Left lung (tissue), 10 donors: Measurements from ENCODE around the gene PTPRM. TPM values are rescaled to one million over a fixed set of nuclear protein-coding genes. Genes with fewer than 3 reads are reported as not detected.
A peak's percentile ranks its signal among the peaks of the same experiment; 100 is the strongest.

Experiments used
- ATAC-seq: fragments of 200-7000 bp; cut with Tn5 transposase; one replicate; pipeline ENCODE4 v1.9.1; 2020; ENCODE audit warnings: moderate library complexity
- DNase-seq, 4 donors: peaks; one replicate each; pipeline ENCODE4 v3.0.0-alpha.2; 2013 to 2020
- H3K27ac ChIP-seq, 2 donors: fragments of 200-600 bp; sonication (generic) in 1 of 2; one replicate each; pipeline versions ENCODE4 v1.5.0 to v1.8.0; 2020 to 2021
- H3K27me3 ChIP-seq, 2 donors: fragments of 200-600 bp; sonication (generic) in 1 of 2; one replicate each; pipeline versions ENCODE4 v1.5.0 to v1.8.0; 2020 to 2021
- H3K36me3 ChIP-seq, 2 donors: fragments of 200-600 bp; sonication (generic) in 1 of 2; one replicate each; pipeline versions ENCODE4 v1.5.0 to v1.8.0; 2020 to 2021
- H3K4me1 ChIP-seq, 2 donors: fragments of 200-600 bp; one replicate each; pipeline ENCODE4 v1.8.0; 2021
- H3K4me3 ChIP-seq, 2 donors: fragments of 200-600 bp; sonication (generic) in 1 of 2; one replicate each; pipeline versions ENCODE4 v1.5.0 to v1.8.0; 2020 to 2021; ENCODE audit warnings: mild to moderate bottlenecking in 1 of 2
- H3K9me3 ChIP-seq, 2 donors: fragments of 200-600 bp; sonication (generic) in 1 of 2; one replicate each; pipeline versions ENCODE4 v1.5.0 to v1.8.0; 2020 to 2021
- CTCF ChIP-seq, 2 donors: fragments of 200-600 bp; sonication (generic) in 1 of 2; IDR thresholded peaks; one replicate each; pipeline versions ENCODE4 v1.5.0 to v1.8.0; 2021; ENCODE audit warnings: antibody characterized with exemption in 2 of 2
- intact Hi-C, 2 donors: fragments of 100-400 bp; cut with DNase I; formaldehyde crosslinking; loops; one replicate each; pipeline versions ENCODE4 v1.11.2 to v1.14.2; 2022
- polyA plus RNA-seq, 6 donors: library from polyadenylated mRNA; unstranded; fragments of 120-200 nt; gene quantifications; one replicate each; pipeline ENCODE4 v1.2.1, GENCODE V29; 2013; ENCODE audit not compliant: insufficient read length in 6 of 6
- total RNA-seq, 2 donors: library from RNA; stranded (reverse); fragmentation: NEBNext Ultra II Directional; extraction: Animal tissue kit (Norgen Biotek cat#: 25700); gene quantifications; one replicate each; pipeline ENCODE4 v1.2.1, GENCODE V29; 2021
- donor health status: DM: no; HTN: yes; CAD: no.
- donor health status: DM: no; HTN: no; CAD: no.

The PTPRM gene
- total and polyA plus RNA-seq, 8 donors = 76.4 to 99.6 (median 90.1) TPM

GRCh38 chr18:8319798-8320489, 752.8 kb downstream of the PTPRM start:
- Histone ChIP-seq H3K4me3 (no peak overlapping the region), H3K27ac (no peak overlapping the region), H3K36me3 (peaks cover 0 to 4% of the 10 kb centered on the region in 2 donors), H3K4me1 (no peaks in the 10 kb centered on the region), H3K9me3 (no peaks in the 10 kb centered on the region), H3K27me3 (no peaks in the 10 kb centered on the region)
- ATAC-seq = no peak
- no peak for TF ChIP-seq CTCF (IDR thresholded peaks at IDR 0.05)
- no peak for DNase-seq
- intact Hi-C loops = no loop called here

- intact Hi-C loops = no loop called here
- Histone ChIP-seq H3K4me1 (no peaks in the 10 kb centered on the region), H3K4me3 (no peak overlapping the region), H3K27ac (no peak overlapping the region), H3K36me3 (peaks cover 0 to 4% of the 10 kb centered on the region in 2 donors), H3K27me3 (no peaks in the 10 kb centered on the region), H3K9me3 (no peaks in the 10 kb centered on the region)
- no peak for TF ChIP-seq CTCF (IDR thresholded peaks at IDR 0.05)
- no peak for ATAC-seq
- no peak for DNase-seq
Observed at GRCh38 chr18:8322486-8322885, 755.4 kb downstream of the PTPRM start.

- Histone ChIP-seq H3K4me3 (no peak overlapping the region), H3K36me3 (peaks cover 0 to 4% of the 10 kb centered on the region in 2 donors), H3K27ac (no peak overlapping the region), H3K9me3 (no peaks in the 10 kb centered on the region), H3K27me3 (no peaks in the 10 kb centered on the region), H3K4me1 (no peaks in the 10 kb centered on the region)
- intact Hi-C loops = no loop called here
- no peak for TF ChIP-seq CTCF (IDR thresholded peaks at IDR 0.05)
- DNase-seq (no peak), ATAC-seq (no peak)
Observed at GRCh38 chr18:8324343-8325065, 757.4 kb downstream of the PTPRM start.

- no peak overlapping the region for H3K27ac ChIP-seq
- TF ChIP-seq CTCF (IDR thresholded peaks at IDR 0.05) = no peak
- intact Hi-C loops = no loop called here
- H3K4me3 ChIP-seq = no peak overlapping the region
- H3K4me1 ChIP-seq = no peaks in the 10 kb centered on the region
- peaks cover 0 to 4% of the 10 kb centered on the region in 2 donors for H3K36me3 ChIP-seq
- ATAC-seq (no peak), DNase-seq (no peak)
- H3K9me3 ChIP-seq = no peaks in the 10 kb centered on the region
- H3K27me3 ChIP-seq = no peaks in the 10 kb centered on the region
Observed at GRCh38 chr18:8326763-8327394, 759.8 kb downstream of the PTPRM start.

- Histone ChIP-seq H3K36me3 (peaks cover 0 to 4% of the 10 kb centered on the region in 2 donors), H3K27ac (no peak overlapping the region), H3K4me3 (no peak overlapping the region)
Observed at GRCh38 chr18:8328126-8328525, 761.0 kb downstream of the PTPRM start.

More at GRCh38 chr18:8328126-8328525, 761.0 kb downstream of the PTPRM start:
- Histone ChIP-seq H3K4me1 (no peaks in the 10 kb centered on the region), H3K27me3 (no peaks in the 10 kb centered on the region), H3K9me3 (no peaks in the 10 kb centered on the region)
- ATAC-seq (peak; percentile 31), DNase-seq (peak in 1 of 4 donors; percentile 34)
- intact Hi-C loops = no loop called here
- no peak for TF ChIP-seq CTCF (IDR thresholded peaks at IDR 0.05)
